ENCODE data around the gene PTPRN. TPM values are rescaled to one million over a fixed set of nuclear protein-coding genes. Genes with fewer than 3 reads are reported as not detected.

PTPRN gene
- total RNA-seq, 1 experiment from 2014 or later = 0.30 TPM

DNA sequence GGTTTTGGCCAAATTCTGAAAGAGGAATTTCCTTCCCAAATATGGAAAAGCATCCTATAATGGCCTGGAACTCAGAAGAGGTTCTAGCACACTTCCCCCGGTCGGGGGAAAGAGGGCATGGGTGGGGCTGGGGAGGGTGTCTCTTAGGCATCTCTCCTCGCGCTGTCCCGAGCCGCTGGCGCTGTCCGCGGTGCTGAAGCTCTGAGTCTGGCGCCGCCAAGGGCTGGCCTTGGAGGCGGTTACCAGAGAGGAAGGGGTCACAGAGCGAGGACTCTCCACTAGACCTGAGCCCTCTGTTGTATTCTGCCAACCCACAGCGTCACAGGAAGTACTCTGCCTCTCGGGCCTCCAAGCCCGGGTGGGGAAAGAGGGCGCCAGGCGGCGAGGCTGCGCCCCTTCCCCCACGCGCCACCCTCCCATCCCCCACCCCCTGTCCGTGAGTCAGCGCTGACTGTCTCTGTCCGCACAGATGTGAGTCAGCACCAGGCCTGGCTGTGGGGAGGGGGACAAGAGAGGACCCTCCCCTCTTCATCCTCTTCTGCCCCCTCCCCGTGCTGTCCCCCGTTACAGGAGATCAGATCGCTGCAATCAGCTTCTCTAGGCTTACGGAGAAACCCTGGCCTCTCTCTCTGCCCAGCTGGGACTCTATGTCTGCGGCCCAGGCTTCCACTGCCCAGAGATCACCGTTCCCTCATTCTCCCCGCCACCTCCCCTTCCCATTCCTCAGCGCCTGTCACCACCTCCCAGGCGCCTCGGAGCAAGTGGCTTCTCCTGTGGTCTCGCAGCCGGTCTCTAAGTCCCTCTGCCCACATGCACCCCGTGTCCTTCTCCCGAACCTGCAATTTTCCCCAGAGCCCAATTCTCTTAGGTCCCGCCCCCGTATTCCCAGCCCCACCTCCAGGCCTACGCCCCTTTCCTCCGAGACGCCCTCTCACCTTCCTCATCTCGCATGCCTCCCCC is 779 bp downstream of the PTPRN start:
- ChIA-PET CTCF (no interaction called here), POLR2A (ENCODE audit: low non-redundant PET) (no interaction called here)
- TF ChIP-seq EZH2 (IDR thresholded peaks at IDR 0.05; ENCODE audit: borderline replicate concordance, low read depth, low read length, poor library complexity, severe bottlenecking) = no peak
- TF ChIP-seq, protein P1, sequence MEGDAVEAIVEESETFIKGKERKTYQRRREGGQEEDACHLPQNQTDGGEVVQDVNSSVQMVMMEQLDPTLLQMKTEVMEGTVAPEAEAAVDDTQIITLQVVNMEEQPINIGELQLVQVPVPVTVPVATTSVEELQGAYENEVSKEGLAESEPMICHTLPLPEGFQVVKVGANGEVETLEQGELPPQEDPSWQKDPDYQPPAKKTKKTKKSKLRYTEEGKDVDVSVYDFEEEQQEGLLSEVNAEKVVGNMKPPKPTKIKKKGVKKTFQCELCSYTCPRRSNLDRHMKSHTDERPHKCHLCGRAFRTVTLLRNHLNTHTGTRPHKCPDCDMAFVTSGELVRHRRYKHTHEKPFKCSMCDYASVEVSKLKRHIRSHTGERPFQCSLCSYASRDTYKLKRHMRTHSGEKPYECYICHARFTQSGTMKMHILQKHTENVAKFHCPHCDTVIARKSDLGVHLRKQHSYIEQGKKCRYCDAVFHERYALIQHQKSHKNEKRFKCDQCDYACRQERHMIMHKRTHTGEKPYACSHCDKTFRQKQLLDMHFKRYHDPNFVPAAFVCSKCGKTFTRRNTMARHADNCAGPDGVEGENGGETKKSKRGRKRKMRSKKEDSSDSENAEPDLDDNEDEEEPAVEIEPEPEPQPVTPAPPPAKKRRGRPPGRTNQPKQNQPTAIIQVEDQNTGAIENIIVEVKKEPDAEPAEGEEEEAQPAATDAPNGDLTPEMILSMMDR (conservative IDR thresholded peaks at IDR 0.05; ENCODE audit: low read depth, low read length) = no peak
- H3K9me3 ChIP-seq (ENCODE audit: low read depth, low read length, poor library complexity, severe bottlenecking) = no peaks in the 10 kb centered on the region
- H3K27ac ChIP-seq (ENCODE audit: low read depth, low read length, poor library complexity, severe bottlenecking) = no peak overlapping the region
- no TSS peak for BruUV-seq (replicated peaks)
- no peaks in the 10 kb centered on the region for H3K4me1 ChIP-seq (ENCODE audit: insufficient read depth, low read length, poor library complexity, severe bottlenecking)
- H3K4me3 ChIP-seq (ENCODE audit: low read depth, low read length, poor library complexity, severe bottlenecking) = no peak overlapping the region
- intact Hi-C loops (cut with micrococcal nuclease; ENCODE audit: unreplicated experiment) = no loop called here
- no peaks in the 10 kb centered on the region for H3K36me3 ChIP-seq (ENCODE audit: insufficient read depth, low read length, poor library complexity, severe bottlenecking)
- peak; percentile 78 for DNase-seq (ENCODE audit: low spot score)
- peaks cover 68% of the 10 kb centered on the region for H3K27me3 ChIP-seq (replicated peaks; ENCODE audit: insufficient read depth, low read depth, low read length, poor library complexity)

DNA sequence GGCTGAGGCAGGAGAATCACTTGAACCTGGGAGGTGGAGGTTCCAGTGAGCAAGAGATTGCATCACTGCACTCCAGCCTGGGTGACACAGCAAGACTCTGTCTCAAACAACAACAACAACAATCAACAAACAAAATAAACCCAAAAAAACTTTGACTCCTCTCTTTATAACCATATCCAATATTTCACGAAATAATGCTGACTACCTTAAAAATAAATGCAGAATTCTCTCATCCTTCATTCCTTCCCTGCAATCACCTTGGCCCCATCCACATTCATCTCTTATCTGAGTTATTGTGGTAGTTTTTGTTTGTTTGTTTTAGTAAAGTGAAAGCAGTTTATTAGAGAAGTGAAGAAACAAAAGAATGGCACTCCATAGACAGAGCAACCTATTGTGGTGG is 3.2 kb downstream of the PTPRN start:
- no peak for TF ChIP-seq EZH2 (IDR thresholded peaks at IDR 0.05; ENCODE audit: borderline replicate concordance, low read depth, low read length, poor library complexity, severe bottlenecking)
- TF ChIP-seq, protein P1 (conservative IDR thresholded peaks at IDR 0.05; ENCODE audit: low read depth, low read length) = no peak
- ChIA-PET POLR2A (ENCODE audit: low non-redundant PET) (interaction anchor here (0.6 kb wide), 1 partner anchor 8 kb away, joined by 3 read pairs; no protein-coding TSS in a partner anchor), CTCF (no interaction called here)
- Histone ChIP-seq H3K27me3 (replicated peaks; ENCODE audit: insufficient read depth, low read depth, low read length, poor library complexity) (peaks cover 85% of the 10 kb centered on the region), H3K4me1 (ENCODE audit: insufficient read depth, low read length, poor library complexity, severe bottlenecking) (no peaks in the 10 kb centered on the region), H3K36me3 (ENCODE audit: insufficient read depth, low read length, poor library complexity, severe bottlenecking) (no peaks in the 10 kb centered on the region), H3K27ac (ENCODE audit: low read depth, low read length, poor library complexity, severe bottlenecking) (no peak overlapping the region), H3K9me3 (ENCODE audit: low read depth, low read length, poor library complexity, severe bottlenecking) (no peaks in the 10 kb centered on the region), H3K4me3 (ENCODE audit: low read depth, low read length, poor library complexity, severe bottlenecking) (no peak overlapping the region)
- no peak for DNase-seq (ENCODE audit: low spot score)
- no TSS peak for BruUV-seq (replicated peaks)
- intact Hi-C loops (cut with micrococcal nuclease; ENCODE audit: unreplicated experiment) = no loop called here

DNA sequence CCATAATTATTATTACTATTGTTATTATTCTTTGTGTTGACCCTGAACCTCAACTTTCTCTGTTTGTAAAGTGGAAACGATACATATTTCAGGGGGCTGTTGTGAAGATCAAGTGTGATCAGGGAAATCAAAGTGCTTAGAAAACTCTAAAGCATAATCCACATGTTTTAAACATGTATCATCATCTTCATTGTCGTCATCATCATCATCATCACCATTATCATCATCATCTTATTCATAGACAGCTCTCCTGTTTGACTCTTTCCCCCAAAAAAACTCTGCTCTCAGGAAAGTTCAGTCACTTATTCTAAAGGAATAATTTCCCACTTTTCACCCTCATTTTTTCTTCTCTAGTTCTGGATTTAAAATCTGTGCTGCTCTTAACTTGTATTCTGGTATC is 5.0 kb downstream of the PTPRN start:
- no TSS peak for BruUV-seq (replicated peaks)
- peaks cover 88% of the 10 kb centered on the region for H3K27me3 ChIP-seq (replicated peaks; ENCODE audit: insufficient read depth, low read depth, low read length, poor library complexity)

More for the DNA sequence above, 5.0 kb downstream of the PTPRN start:
- no peak for DNase-seq (ENCODE audit: low spot score)
- intact Hi-C loops (cut with micrococcal nuclease; ENCODE audit: unreplicated experiment) = no loop called here
- Histone ChIP-seq H3K4me1 (ENCODE audit: insufficient read depth, low read length, poor library complexity, severe bottlenecking) (no peaks in the 10 kb centered on the region), H3K9me3 (ENCODE audit: low read depth, low read length, poor library complexity, severe bottlenecking) (no peaks in the 10 kb centered on the region), H3K36me3 (ENCODE audit: insufficient read depth, low read length, poor library complexity, severe bottlenecking) (no peaks in the 10 kb centered on the region), H3K4me3 (ENCODE audit: low read depth, low read length, poor library complexity, severe bottlenecking) (no peak overlapping the region), H3K27ac (ENCODE audit: low read depth, low read length, poor library complexity, severe bottlenecking) (no peak overlapping the region)
- ChIA-PET POLR2A (ENCODE audit: low non-redundant PET) (no interaction called here), CTCF (no interaction called here)
- TF ChIP-seq EZH2 (IDR thresholded peaks at IDR 0.05; ENCODE audit: borderline replicate concordance, low read depth, low read length, poor library complexity, severe bottlenecking) = no peak
- TF ChIP-seq, protein P1 (conservative IDR thresholded peaks at IDR 0.05; ENCODE audit: low read depth, low read length) = no peak
